ENCODE measurements around the gene ECE1. TPM values are rescaled to one million over a fixed set of nuclear protein-coding genes. Genes with fewer than 3 reads are reported as not detected.
A peak's percentile ranks its signal among the peaks of the same experiment; 100 is the strongest.

ECE1 gene
- total and polyA plus RNA-seq, 12 donors, result 86.1 to 588 (median 222) TPM

- intact Hi-C loops (cut with DNase I), result no loop called here
- Histone ChIP-seq H3K27ac (peak overlapping the region in 2 of 5 donors; percentile 32 to 99), H3K36me3 (replicated peaks in 1 of 2) (peaks cover 0 to 36% of the 10 kb centered on the region in 2 donors), H3K9me3 (replicated peaks in 1 of 3) (no peaks in the 10 kb centered on the region), H3K4me1 (replicated peaks in 1 of 2) (peaks cover 25 to 53% of the 10 kb centered on the region in 2 donors), H3K27me3 (no peaks in the 10 kb centered on the region), H3K4me3 (no peak overlapping the region)
- peak in 1 of 7 donors; percentile 29 for DNase-seq
- TF ChIP-seq CTCF (IDR thresholded peaks at IDR 0.05) (no peak), POLR2A (IDR thresholded peaks at IDR 0.05) (no peak)
- WGBS, 4 donors, result 72 to 75% (median 74%) methylated on average over 8 of the region's 8 CpGs; no CpG with 5 or more reads in 1 of the 4 donors
These were observed 17.7 kb downstream of the ECE1 start for GRCh38 chr1:21272540-21272939.

- TF ChIP-seq CTCF (IDR thresholded peaks at IDR 0.05) (no peak), POLR2A (IDR thresholded peaks at IDR 0.05) (no peak)
- peaks cover 24 to 48% of the 10 kb centered on the region in 2 donors for H3K4me1 ChIP-seq (replicated peaks in 1 of 2)
- WGBS, 4 donors, result 79 to 82% (median 80%) methylated on average over 6 of the region's 6 CpGs
- H3K4me3 ChIP-seq, result no peak overlapping the region
- H3K27me3 ChIP-seq, result no peaks in the 10 kb centered on the region
- peak overlapping the region in 2 of 5 donors; percentile 42 to 99 for H3K27ac ChIP-seq
- peaks cover 0 to 44% of the 10 kb centered on the region in 2 donors for H3K36me3 ChIP-seq (replicated peaks in 1 of 2)
- intact Hi-C loops (cut with DNase I), result no loop called here
- no peak for DNase-seq
- H3K9me3 ChIP-seq (replicated peaks in 1 of 3), result no peaks in the 10 kb centered on the region
These were observed 18.7 kb downstream of the ECE1 start for GRCh38 chr1:21271550-21271949.

- Histone ChIP-seq H3K36me3 (replicated peaks in 1 of 2) (peaks cover 0 to 54% of the 10 kb centered on the region in 2 donors), H3K4me3 (no peak overlapping the region), H3K27me3 (no peaks in the 10 kb centered on the region), H3K9me3 (replicated peaks in 1 of 3) (no peaks in the 10 kb centered on the region), H3K27ac (peak overlapping the region; percentile 32 to 99 (median 72)), H3K4me1 (replicated peaks in 1 of 2) (peaks cover 24 to 51% of the 10 kb centered on the region in 2 donors)
- peak; percentile 70 to 93 (median 83) for DNase-seq
- intact Hi-C loops (cut with DNase I), result no loop called here
- WGBS, 4 donors, result 47 to 77% (median 56%) methylated on average over 4 to 9 of the region's 9 CpGs
- TF ChIP-seq POLR2A (IDR thresholded peaks at IDR 0.05) (no peak), CTCF (IDR thresholded peaks at IDR 0.05) (peak; percentile 73 to 85 (median 78))
These were observed 20.1 kb downstream of the ECE1 start for GRCh38 chr1:21270086-21270689.

- H3K36me3 ChIP-seq (replicated peaks in 1 of 2), result peaks cover 0 to 54% of the 10 kb centered on the region in 2 donors
- H3K4me1 ChIP-seq (replicated peaks in 1 of 2), result peaks cover 24 to 54% of the 10 kb centered on the region in 2 donors
- H3K27me3 ChIP-seq, result no peaks in the 10 kb centered on the region
- 32 to 40% (median 37%) methylated on average over 3 to 7 of the region's 7 CpGs for WGBS, 4 donors
- peak overlapping the region; percentile 58 to 99 (median 80) for H3K27ac ChIP-seq
- no peak overlapping the region for H3K4me3 ChIP-seq
- peak; percentile 69 to 91 (median 86) for DNase-seq
- TF ChIP-seq CTCF (IDR thresholded peaks at IDR 0.05), result no peak
- no peak for TF ChIP-seq POLR2A (IDR thresholded peaks at IDR 0.05)
- no peaks in the 10 kb centered on the region for H3K9me3 ChIP-seq (replicated peaks in 1 of 3)
- intact Hi-C loops (cut with DNase I), result no loop called here
These were observed 20.7 kb downstream of the ECE1 start for GRCh38 chr1:21269461-21270085.
